ENCODE measurements around the gene COL7A1. TPM values are rescaled to one million over a fixed set of nuclear protein-coding genes. Genes with fewer than 3 reads are reported as not detected.

COL7A1 gene
- total and polyA plus RNA-seq, 8 donors, result 0.41 to 12.6 (median 1.2) TPM

DNA sequence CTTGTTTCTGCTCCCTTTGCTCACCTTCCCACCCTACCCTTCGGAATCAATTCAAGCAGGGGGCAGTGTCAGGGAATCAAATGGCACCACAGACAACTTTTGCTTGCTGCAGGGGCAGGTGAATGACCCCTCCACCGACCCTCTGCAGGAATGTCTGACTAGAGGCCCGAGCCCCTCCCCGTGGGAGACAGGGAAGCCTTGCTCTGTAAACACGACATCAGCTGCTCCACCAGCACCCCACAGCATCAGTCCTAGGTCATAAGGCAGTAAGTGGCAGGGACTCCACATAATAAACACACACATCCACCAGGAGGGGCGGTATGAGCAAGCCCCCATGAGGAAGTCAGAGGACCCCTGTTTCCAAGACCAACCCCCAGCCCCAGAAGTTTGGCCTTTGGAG lies 42.2 kb upstream of the COL7A1 start:
- intact Hi-C loops (cut with DNase I), result no loop called here
- peaks cover 0 to 6% (median 0%) of the 10 kb centered on the region in 3 donors for H3K4me1 ChIP-seq
- 69 to 77% methylated on average over 6 of the region's 6 CpGs for WGBS, 2 donors
- TF ChIP-seq, protein P1, sequence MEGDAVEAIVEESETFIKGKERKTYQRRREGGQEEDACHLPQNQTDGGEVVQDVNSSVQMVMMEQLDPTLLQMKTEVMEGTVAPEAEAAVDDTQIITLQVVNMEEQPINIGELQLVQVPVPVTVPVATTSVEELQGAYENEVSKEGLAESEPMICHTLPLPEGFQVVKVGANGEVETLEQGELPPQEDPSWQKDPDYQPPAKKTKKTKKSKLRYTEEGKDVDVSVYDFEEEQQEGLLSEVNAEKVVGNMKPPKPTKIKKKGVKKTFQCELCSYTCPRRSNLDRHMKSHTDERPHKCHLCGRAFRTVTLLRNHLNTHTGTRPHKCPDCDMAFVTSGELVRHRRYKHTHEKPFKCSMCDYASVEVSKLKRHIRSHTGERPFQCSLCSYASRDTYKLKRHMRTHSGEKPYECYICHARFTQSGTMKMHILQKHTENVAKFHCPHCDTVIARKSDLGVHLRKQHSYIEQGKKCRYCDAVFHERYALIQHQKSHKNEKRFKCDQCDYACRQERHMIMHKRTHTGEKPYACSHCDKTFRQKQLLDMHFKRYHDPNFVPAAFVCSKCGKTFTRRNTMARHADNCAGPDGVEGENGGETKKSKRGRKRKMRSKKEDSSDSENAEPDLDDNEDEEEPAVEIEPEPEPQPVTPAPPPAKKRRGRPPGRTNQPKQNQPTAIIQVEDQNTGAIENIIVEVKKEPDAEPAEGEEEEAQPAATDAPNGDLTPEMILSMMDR (IDR thresholded peaks at IDR 0.05), result no peak
- no peaks in the 10 kb centered on the region for H3K27me3 ChIP-seq
- H3K4me3 ChIP-seq, result no peak overlapping the region
- H3K36me3 ChIP-seq, result no peaks in the 10 kb centered on the region
- no peak overlapping the region for H3K27ac ChIP-seq
- DNase-seq (peak in 1 of 6 donors; percentile 27), FAIRE-seq (no peak), ATAC-seq (no peak)
- H3K9me3 ChIP-seq, result no peaks in the 10 kb centered on the region

DNA sequence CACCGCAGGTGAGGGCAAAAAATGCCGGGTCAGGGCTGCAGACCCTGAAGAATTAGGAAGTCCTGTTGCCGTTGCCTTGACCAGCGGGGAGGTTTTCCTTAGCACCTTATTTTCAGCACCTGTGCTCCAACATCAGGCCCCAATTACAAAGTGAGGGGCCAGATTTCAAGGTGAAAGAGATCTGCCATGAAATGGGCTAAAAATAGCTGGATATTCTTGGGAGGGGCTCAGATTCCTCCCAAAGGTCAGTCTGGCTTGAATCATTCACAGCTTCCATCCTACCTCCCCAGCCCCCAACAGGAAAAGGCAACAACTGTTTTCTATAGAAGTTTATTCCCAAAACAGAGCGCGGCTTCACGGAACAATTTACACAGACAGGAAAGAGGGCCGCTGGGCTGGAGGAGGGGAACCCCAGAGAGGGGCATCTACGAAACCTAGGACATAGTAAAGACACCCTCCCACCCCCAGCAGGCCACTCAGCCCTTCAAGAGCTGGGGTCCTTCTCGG lies 41.1 kb upstream of the COL7A1 start:
- H3K27ac ChIP-seq, result peak overlapping the region in 1 of 4 donors; percentile 44

DNA sequence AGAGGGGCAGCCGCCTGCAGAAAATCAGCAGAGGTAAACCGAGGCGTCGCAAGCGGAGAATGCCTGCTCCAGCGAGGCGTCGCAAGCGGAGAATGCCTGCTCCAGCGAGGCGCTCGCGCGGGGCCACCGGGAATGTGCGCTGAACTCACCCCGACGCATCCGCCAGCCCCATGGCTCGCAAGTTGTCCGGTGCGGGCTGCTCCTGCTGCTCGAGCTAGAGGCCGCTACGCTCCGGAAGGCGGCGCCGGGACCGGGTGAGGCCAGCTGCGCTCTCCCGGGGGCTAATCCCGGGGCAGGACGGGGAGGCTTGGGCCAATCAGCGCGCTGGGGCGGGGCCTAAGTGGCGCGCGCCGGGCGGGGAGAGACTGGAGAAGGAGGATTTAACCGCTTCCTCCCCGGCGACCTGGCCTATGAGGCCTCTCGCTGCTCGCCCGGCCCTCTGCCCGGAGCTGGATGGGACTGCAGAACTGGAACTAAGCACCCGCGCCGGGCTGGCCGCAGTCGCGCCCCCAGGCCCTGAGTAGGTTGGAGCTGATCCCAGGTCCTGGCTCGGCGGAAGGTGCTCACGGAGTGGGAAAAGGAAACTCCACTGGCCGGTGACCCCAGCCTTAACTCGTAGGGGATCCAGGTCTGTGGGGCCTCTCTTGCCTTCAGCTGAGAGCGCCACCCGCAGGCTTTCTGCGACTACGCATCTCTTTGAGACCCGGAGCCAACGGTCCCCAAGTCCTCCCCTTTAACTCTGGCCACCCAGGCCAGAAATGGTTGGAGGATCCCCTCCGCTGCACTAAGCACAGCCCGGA lies 40.3 kb upstream of the COL7A1 start, which contains the start of gene SLC26A6:
TSS of gene SLC26A6 (minus strand) at position 240 of the 800 bp plus-strand sequence. CDS start at position 172, 68 bp downstream.
- no peak for FAIRE-seq
- peak; percentile 98 to 99 (median 98) for ATAC-seq
- Histone ChIP-seq H3K36me3 (no peaks in the 10 kb centered on the region), H3K4me3 (peak within 1 kb of the TSS; percentile 62 to 94 (median 81)), H3K27me3 (no peaks in the 10 kb centered on the region), H3K27ac (peak within 1 kb of the TSS; percentile 9 to 62 (median 54)), H3K9me3 (no peaks in the 10 kb centered on the region), H3K4me1 (peaks cover 0 to 6% (median 0%) of the 10 kb centered on the region in 3 donors)
- 0 to 1% methylated on average over 65 to 68 of the region's 68 CpGs for WGBS, 2 donors
- TF ChIP-seq, protein P1 (IDR thresholded peaks at IDR 0.05), result peak in 1 of 4 donors; percentile 9
- intact Hi-C loops (cut with DNase I), result no loop called here
- DNase-seq, result peak; percentile 96 to 99 (median 96)

More for the DNA sequence above, 41.1 kb upstream of the COL7A1 start:
- 49 to 51% methylated on average over 10 of the region's 10 CpGs for WGBS, 2 donors
- no peaks in the 10 kb centered on the region for H3K9me3 ChIP-seq
- H3K4me3 ChIP-seq, result peak overlapping the region; percentile 62 to 94 (median 81)
- DNase-seq (peak in 1 of 6 donors; percentile 24), ATAC-seq (no peak), FAIRE-seq (no peak)
- H3K36me3 ChIP-seq, result no peaks in the 10 kb centered on the region
- peaks cover 0 to 6% (median 0%) of the 10 kb centered on the region in 3 donors for H3K4me1 ChIP-seq
- intact Hi-C loops (cut with DNase I), result no loop called here
- H3K27me3 ChIP-seq, result no peaks in the 10 kb centered on the region
- TF ChIP-seq, protein P1 (IDR thresholded peaks at IDR 0.05), result no peak

DNA sequence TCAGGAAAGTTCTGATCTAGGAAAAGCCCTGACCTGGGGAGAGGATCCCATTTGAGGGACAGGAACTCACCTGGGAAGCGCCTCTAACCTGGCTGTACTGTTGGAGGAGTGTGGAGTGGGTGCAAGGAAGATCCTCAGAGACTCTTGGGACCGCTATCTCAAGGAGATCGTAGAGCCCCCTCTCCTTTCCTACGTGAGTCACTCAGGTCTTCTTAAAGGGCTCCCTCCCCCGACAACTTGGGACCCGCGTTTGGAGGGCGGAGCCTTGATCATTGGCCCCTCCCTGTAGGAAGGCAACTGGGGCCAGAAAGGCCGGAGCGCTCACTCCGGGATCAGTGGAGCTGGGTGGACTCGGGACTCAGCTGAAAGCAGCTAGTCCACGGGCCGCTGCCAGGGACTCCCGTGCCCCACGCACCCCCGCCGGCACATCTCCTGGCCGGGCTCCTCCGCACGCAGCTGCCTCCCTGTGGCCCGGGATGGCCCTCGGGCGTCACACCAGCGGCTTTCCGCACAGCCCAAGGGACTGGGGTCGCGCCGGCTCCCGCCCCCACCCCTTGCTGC lies 39.6 kb upstream of the COL7A1 start:
- H3K27me3 ChIP-seq, result no peaks in the 10 kb centered on the region
- 3 to 4% methylated on average over 27 to 30 of the region's 30 CpGs for WGBS, 2 donors
- DNase-seq (peak in 5 of 6 donors; percentile 35 to 80 (median 61)), ATAC-seq (peak; percentile 42 to 54 (median 49)), FAIRE-seq (no peak)
- peaks cover 0 to 6% (median 0%) of the 10 kb centered on the region in 3 donors for H3K4me1 ChIP-seq
- H3K9me3 ChIP-seq, result no peaks in the 10 kb centered on the region
- TF ChIP-seq, protein P1 (IDR thresholded peaks at IDR 0.05), result no peak
- peak overlapping the region; percentile 62 to 94 (median 81) for H3K4me3 ChIP-seq
- H3K27ac ChIP-seq, result peak overlapping the region; percentile 9 to 55 (median 52)
- H3K36me3 ChIP-seq, result no peaks in the 10 kb centered on the region
- intact Hi-C loops (cut with DNase I), result no loop called here

Data from pancreas (tissue), 10 donors.